ENCODE results near the gene SLC2A6.

The SLC2A6 gene

GRCh38 chr9:133505901-133506652 is 27.2 kb upstream of the SLC2A6 start:
- Histone ChIP-seq H3K9me3 (replicated peaks; ENCODE audit: insufficient read depth, low read length) (no peaks in the 10 kb centered on the region), H2AFZ (ENCODE audit: low read length) (no peak overlapping the region), H3K36me3 (replicated peaks; ENCODE audit: insufficient read depth, low read length) (no peaks in the 10 kb centered on the region), H3K4me2 (ENCODE audit: low read depth, low read length) (no peak overlapping the region), H3K9me2 (replicated peaks; ENCODE audit: insufficient read depth, low read length) (no peaks in the 10 kb centered on the region), H3K27me3 (replicated peaks; ENCODE audit: insufficient read depth, low read length) (peaks cover 95% of the 10 kb centered on the region), H3K4me3 (ENCODE audit: low read length) (no peak overlapping the region), H3F3A (ENCODE audit: insufficient read depth, low read length) (no peaks in the 10 kb centered on the region), H3K27ac (ENCODE audit: low read length) (no peak overlapping the region), H3K4me1 (ENCODE audit: low read length) (no peaks in the 10 kb centered on the region), H3K79me2 (ENCODE audit: low read length) (no peaks in the 10 kb centered on the region), H4K20me1 (ENCODE audit: insufficient read depth, low read length) (no peaks in the 10 kb centered on the region), H3K9ac (ENCODE audit: low read length) (no peak overlapping the region)
- no peak for DNase-seq
- TF ChIP-seq CTCF (IDR thresholded peaks at IDR 0.05; ENCODE audit: low read length) (no peak), EZH2 (optimal IDR thresholded peaks at IDR 0.05; ENCODE audit: low read depth, low read length) (no peak), EZH2phosphoT487 (IDR thresholded peaks at IDR 0.05; ENCODE audit: low read length) (no peak)

- TF ChIP-seq CTCF (IDR thresholded peaks at IDR 0.05; ENCODE audit: low read length) (no peak), EZH2 (optimal IDR thresholded peaks at IDR 0.05; ENCODE audit: low read depth, low read length) (no peak), EZH2phosphoT487 (IDR thresholded peaks at IDR 0.05; ENCODE audit: low read length) (no peak)
- H3K9me3 ChIP-seq (replicated peaks; ENCODE audit: insufficient read depth, low read length), result no peaks in the 10 kb centered on the region
- H3K79me2 ChIP-seq (ENCODE audit: low read length), result no peaks in the 10 kb centered on the region
- no peak overlapping the region for H2AFZ ChIP-seq (ENCODE audit: low read length)
- no peak overlapping the region for H3K4me3 ChIP-seq (ENCODE audit: low read length)
- no peaks in the 10 kb centered on the region for H3K36me3 ChIP-seq (replicated peaks; ENCODE audit: insufficient read depth, low read length)
- H3K4me2 ChIP-seq (ENCODE audit: low read depth, low read length), result no peak overlapping the region
- DNase-seq, result no peak
- no peaks in the 10 kb centered on the region for H3F3A ChIP-seq (ENCODE audit: insufficient read depth, low read length)
- H3K9ac ChIP-seq (ENCODE audit: low read length), result no peak overlapping the region
- H3K4me1 ChIP-seq (ENCODE audit: low read length), result no peaks in the 10 kb centered on the region
- H3K27me3 ChIP-seq (replicated peaks; ENCODE audit: insufficient read depth, low read length), result peaks cover 92% of the 10 kb centered on the region
- H3K9me2 ChIP-seq (replicated peaks; ENCODE audit: insufficient read depth, low read length), result no peaks in the 10 kb centered on the region
- no peak overlapping the region for H3K27ac ChIP-seq (ENCODE audit: low read length)
- no peaks in the 10 kb centered on the region for H4K20me1 ChIP-seq (ENCODE audit: insufficient read depth, low read length)
Observed at GRCh38 chr9:133505186-133505830, 26.4 kb upstream of the SLC2A6 start.

GRCh38 chr9:133502112-133502511 is 23.2 kb upstream of the SLC2A6 start:
- Histone ChIP-seq H3K27ac (ENCODE audit: low read length) (no peak overlapping the region), H3K9ac (ENCODE audit: low read length) (no peak overlapping the region), H4K20me1 (ENCODE audit: insufficient read depth, low read length) (no peaks in the 10 kb centered on the region), H3F3A (ENCODE audit: insufficient read depth, low read length) (no peaks in the 10 kb centered on the region), H2AFZ (ENCODE audit: low read length) (no peak overlapping the region), H3K4me2 (ENCODE audit: low read depth, low read length) (no peak overlapping the region), H3K9me2 (replicated peaks; ENCODE audit: insufficient read depth, low read length) (no peaks in the 10 kb centered on the region), H3K36me3 (replicated peaks; ENCODE audit: insufficient read depth, low read length) (no peaks in the 10 kb centered on the region), H3K79me2 (ENCODE audit: low read length) (no peaks in the 10 kb centered on the region), H3K4me3 (ENCODE audit: low read length) (no peak overlapping the region), H3K27me3 (replicated peaks; ENCODE audit: insufficient read depth, low read length) (peaks cover 92% of the 10 kb centered on the region), H3K4me1 (ENCODE audit: low read length) (no peaks in the 10 kb centered on the region), H3K9me3 (replicated peaks; ENCODE audit: insufficient read depth, low read length) (no peaks in the 10 kb centered on the region)
- DNase-seq, result no peak
- TF ChIP-seq EZH2 (optimal IDR thresholded peaks at IDR 0.05; ENCODE audit: low read depth, low read length), result no peak
- no peak for TF ChIP-seq EZH2phosphoT487 (IDR thresholded peaks at IDR 0.05; ENCODE audit: low read length)
- TF ChIP-seq CTCF (IDR thresholded peaks at IDR 0.05; ENCODE audit: low read length), result no peak

All from MM.1S (cell line).